Bronchial epithelial cell (primary cell): ENCODE measurements around the gene NUB1. TPM values are rescaled to one million over a fixed set of nuclear protein-coding genes. Genes with fewer than 3 reads are reported as not detected.

ENCODE experiments used
- DNase-seq: peaks from one replicate; pipeline ENCODE4 v3.0.0-alpha.2; 2010; ENCODE audit warnings: low read depth
- FAIRE-seq: peaks from 2 replicates; lab custom pipeline; 2011; peaks lifted over from hg19 to GRCh38; lab: Jason Lieb, UNC
- H3K27me3 ChIP-seq: 2 replicates; pipeline ENCODE4 v1.5.1; 2011; ENCODE audit warnings: low read length; ENCODE audit not compliant: control insufficient read depth, insufficient read depth
- H3K36me3 ChIP-seq: 2 replicates; pipeline ENCODE4 v1.5.1; 2011; ENCODE audit warnings: low read length; ENCODE audit not compliant: control insufficient read depth, insufficient read depth
- H3K4me3 ChIP-seq: 2 replicates; pipeline ENCODE4 v1.5.1; 2011; ENCODE audit warnings: mild to moderate bottlenecking, low read depth, low read length, control low read depth
- total RNA-seq: library from RNA; depleted of rRNA; stranded (reverse); fragments of >200 nt; gene quantifications from 2 replicates; pipeline ENCODE4 v1.2.1, GENCODE V29; 2014
- TF ChIP-seq, protein P1 (sequence below): IDR thresholded peaks from 2 replicates; pipeline ENCODE4 v1.5.1; 2011; ENCODE audit warnings: mild to moderate bottlenecking, moderate library complexity, low read length, control low read depth, inconsistent platforms; ENCODE audit not compliant: insufficient read depth, severe bottlenecking

Gene NUB1
- total RNA-seq, 1 donor from 2014 or later = 34.0 TPM

DNA sequence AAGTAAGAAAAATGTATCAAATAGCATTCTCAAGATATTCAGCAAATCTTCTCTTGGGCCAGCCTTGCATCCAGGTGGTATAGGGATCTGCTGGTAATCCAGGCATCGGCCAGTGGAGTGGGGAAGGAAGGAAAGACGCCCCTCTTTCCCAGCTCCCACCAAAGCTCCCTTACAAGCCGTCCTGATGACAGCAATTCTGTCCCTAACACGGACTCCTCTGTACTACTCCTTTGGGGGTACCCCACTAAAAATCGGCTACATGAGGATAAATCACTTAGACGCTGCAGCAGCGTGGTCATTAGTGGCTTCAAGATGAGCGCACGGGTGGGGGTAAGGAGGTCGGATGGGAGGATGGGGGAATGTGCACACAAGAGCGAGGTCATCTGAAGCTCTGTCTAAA lies 24.7 kb upstream of the NUB1 start:
- H3K36me3 ChIP-seq = no peaks in the 10 kb centered on the region
- TF ChIP-seq, protein P1, sequence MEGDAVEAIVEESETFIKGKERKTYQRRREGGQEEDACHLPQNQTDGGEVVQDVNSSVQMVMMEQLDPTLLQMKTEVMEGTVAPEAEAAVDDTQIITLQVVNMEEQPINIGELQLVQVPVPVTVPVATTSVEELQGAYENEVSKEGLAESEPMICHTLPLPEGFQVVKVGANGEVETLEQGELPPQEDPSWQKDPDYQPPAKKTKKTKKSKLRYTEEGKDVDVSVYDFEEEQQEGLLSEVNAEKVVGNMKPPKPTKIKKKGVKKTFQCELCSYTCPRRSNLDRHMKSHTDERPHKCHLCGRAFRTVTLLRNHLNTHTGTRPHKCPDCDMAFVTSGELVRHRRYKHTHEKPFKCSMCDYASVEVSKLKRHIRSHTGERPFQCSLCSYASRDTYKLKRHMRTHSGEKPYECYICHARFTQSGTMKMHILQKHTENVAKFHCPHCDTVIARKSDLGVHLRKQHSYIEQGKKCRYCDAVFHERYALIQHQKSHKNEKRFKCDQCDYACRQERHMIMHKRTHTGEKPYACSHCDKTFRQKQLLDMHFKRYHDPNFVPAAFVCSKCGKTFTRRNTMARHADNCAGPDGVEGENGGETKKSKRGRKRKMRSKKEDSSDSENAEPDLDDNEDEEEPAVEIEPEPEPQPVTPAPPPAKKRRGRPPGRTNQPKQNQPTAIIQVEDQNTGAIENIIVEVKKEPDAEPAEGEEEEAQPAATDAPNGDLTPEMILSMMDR = no peak
- no peak overlapping the region for H3K4me3 ChIP-seq
- DNase-seq (no peak), FAIRE-seq (no peak)
- H3K27me3 ChIP-seq = no peaks in the 10 kb centered on the region

GRCh38 chr7:151317936-151318335 lies 23.7 kb upstream of the NUB1 start:
- no peak for DNase-seq
- Histone ChIP-seq H3K27me3 (no peaks in the 10 kb centered on the region), H3K4me3 (no peak overlapping the region), H3K36me3 (no peaks in the 10 kb centered on the region)
- TF ChIP-seq, protein P1 = no peak
- FAIRE-seq = no peak

- DNase-seq (no peak), FAIRE-seq (no peak)
- no peak overlapping the region for H3K4me3 ChIP-seq
- H3K36me3 ChIP-seq = no peaks in the 10 kb centered on the region
- no peaks in the 10 kb centered on the region for H3K27me3 ChIP-seq
- TF ChIP-seq, protein P1 = no peak
Observed at GRCh38 chr7:151319189-151319588, 22.4 kb upstream of the NUB1 start.

GRCh38 chr7:151320263-151320845 lies 21.3 kb upstream of the NUB1 start:
- FAIRE-seq = no peak
- no peak for DNase-seq

DNA sequence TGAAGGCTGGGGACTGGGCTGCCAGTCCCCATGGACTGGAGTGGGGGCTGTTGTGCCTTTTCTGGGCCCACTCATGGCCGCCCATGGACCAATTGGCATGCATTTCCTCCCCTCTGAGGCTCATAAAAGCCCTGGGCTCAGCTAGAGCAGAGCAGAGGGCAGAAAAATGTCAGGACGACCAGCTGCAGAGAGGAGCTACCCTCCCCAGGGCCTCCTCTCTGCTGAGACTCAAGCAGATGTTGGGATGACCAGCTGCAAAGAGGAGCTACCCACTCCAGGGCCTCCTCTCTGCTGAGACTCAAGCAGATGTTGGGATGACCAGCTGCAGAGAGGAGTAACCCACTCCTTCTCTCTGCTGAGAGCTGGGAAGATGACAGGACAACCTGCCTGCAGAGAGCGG lies 20.3 kb upstream of the NUB1 start:
- TF ChIP-seq, protein P1 = no peak
- no peak for FAIRE-seq
- Histone ChIP-seq H3K27me3 (no peaks in the 10 kb centered on the region), H3K4me3 (no peak overlapping the region), H3K36me3 (no peaks in the 10 kb centered on the region)
- no peak for DNase-seq

More at GRCh38 chr7:151320263-151320845, 21.3 kb upstream of the NUB1 start:
- TF ChIP-seq, protein P1 = no peak
- no peak overlapping the region for H3K4me3 ChIP-seq
- H3K36me3 ChIP-seq = no peaks in the 10 kb centered on the region
- no peaks in the 10 kb centered on the region for H3K27me3 ChIP-seq

DNA sequence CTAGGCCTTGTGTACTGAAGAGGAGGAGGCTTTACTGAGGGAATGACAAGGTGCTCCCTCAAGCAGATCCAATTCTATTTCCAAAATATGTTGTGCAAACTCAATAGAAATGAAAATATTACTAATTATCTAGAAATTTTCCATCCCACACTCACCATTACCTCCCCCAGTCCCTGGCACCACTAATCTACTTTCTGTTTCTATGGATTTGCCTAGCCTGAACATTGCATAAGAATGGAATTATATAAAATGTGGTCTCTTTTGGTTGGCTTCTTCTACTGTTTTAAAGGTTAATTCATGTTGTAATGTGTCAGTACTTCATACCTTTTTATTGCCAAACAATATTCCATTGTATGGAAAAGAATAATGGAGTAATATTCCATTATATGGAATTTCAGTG lies 18.7 kb upstream of the NUB1 start:
- no peaks in the 10 kb centered on the region for H3K27me3 ChIP-seq
- FAIRE-seq (no peak), DNase-seq (no peak)
- H3K36me3 ChIP-seq = no peaks in the 10 kb centered on the region
- no peak overlapping the region for H3K4me3 ChIP-seq
- TF ChIP-seq, protein P1 = no peak
